HEK293T (cell line): ENCODE data around the gene SLC37A2.

Source experiments
- FOXA1 ChIP-seq: fragments of 450-650 bp; IDR thresholded peaks from 2 replicates; pipeline ENCODE4 v1.6.1; 2016; ENCODE audit warnings: mild to moderate bottlenecking
- SUZ12 ChIP-seq: fragments of 450-650 bp; IDR thresholded peaks from 2 replicates; pipeline ENCODE4 v1.6.1; 2016; ENCODE audit warnings: mild to moderate bottlenecking

- TF ChIP-seq SUZ12 (no peak), FOXA1 (no peak)
These were observed 75.9 kb downstream of the SLC37A2 start for GRCh38 chr11:125138966-125139365.
